ENCODE results near the gene EPC2.

EPC2 gene

DNA sequence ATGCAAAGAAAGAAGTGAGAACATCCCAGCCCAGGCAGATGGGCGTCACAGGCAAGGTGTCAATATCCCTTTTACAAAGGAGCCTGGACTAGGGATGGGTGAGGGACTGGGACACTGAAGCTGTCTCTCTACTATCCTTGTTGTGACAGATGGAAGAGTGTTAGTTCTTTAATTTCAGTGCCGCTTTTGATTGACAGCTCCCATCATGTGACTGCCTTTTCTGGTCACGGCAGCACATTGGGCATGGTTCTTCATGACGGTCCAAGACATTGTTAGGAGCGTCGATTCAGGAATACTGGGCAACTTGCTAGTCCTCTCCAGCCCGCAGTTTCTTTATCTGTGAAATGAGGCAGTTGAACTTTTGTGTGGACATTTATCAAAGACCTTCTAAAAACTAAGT is 188.1 kb downstream of the EPC2 start:
- peaks cover 19% of the 10 kb centered on the region for H3K27me3 ChIP-seq (ENCODE audit: insufficient read depth, low read depth, severe bottlenecking)
- H3K36me3 ChIP-seq = no peaks in the 10 kb centered on the region
- no peak overlapping the region for H3K4me3 ChIP-seq (ENCODE audit: low read depth, low read length)
- H3K27ac ChIP-seq = no peak overlapping the region
- no peaks in the 10 kb centered on the region for H3K9me3 ChIP-seq (ENCODE audit: severe bottlenecking)
- TF ChIP-seq, protein P1, sequence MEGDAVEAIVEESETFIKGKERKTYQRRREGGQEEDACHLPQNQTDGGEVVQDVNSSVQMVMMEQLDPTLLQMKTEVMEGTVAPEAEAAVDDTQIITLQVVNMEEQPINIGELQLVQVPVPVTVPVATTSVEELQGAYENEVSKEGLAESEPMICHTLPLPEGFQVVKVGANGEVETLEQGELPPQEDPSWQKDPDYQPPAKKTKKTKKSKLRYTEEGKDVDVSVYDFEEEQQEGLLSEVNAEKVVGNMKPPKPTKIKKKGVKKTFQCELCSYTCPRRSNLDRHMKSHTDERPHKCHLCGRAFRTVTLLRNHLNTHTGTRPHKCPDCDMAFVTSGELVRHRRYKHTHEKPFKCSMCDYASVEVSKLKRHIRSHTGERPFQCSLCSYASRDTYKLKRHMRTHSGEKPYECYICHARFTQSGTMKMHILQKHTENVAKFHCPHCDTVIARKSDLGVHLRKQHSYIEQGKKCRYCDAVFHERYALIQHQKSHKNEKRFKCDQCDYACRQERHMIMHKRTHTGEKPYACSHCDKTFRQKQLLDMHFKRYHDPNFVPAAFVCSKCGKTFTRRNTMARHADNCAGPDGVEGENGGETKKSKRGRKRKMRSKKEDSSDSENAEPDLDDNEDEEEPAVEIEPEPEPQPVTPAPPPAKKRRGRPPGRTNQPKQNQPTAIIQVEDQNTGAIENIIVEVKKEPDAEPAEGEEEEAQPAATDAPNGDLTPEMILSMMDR (IDR thresholded peaks at IDR 0.05; ENCODE audit: low read depth, low read length) = no peak
- DNase-seq = no peak

Data from WERI-Rb-1 (cell line).